Nasal cavity respiratory epithelium epithelial cell of viscerocranial mucosa (primary cell): Measurements from ENCODE around the gene ZG16. TPM values are rescaled to one million over a fixed set of nuclear protein-coding genes. Genes with fewer than 3 reads are reported as not detected.

Experiments
- total RNA-seq: library from RNA; depleted of rRNA; stranded (reverse); fragments of >200 nt; gene quantifications from 2 replicates; pipeline ENCODE4 v1.2.3, GENCODE V29; 2014

The ZG16 gene
- not detected in 2 replicates for total RNA-seq

DNA sequence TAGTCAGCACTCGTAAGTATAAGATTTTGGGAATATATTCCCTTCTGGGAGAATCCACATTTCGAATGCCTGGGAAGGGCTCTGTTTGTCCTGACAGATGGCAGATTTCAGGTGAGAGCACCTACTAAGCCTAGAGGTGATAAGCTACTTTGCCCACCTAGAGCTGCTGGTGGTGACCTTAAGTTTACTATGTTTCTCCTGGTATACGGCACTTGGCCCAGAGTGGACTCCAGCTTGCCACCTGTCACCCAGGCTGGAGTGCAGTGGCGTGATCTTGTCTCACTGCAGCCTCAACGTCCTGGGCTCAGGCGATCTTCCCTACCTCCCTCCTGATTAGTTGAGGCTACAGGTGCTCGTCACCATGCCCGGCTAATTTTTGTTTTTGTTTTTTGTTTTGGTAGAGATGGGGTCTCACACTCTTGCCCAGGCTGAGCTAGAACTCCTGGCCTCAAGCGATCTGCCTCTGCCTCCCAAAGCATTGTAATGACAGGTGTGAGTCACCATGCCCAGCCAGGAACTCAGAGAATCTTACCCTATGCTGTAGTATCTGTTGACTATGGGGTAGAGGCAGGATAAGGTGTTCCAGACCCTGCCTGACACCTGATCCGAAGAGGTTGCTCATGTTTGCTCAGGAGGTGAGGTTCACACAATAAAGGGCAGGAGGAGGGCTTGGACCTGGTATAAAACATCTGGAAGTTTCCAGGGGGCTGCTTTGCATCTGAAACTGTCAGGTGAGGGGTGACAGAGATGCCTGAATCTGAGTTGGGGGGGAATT is at the start of gene ZG16:
ZG16 (plus strand) TSS at position 681 of the 775 bp plus-strand sequence. CDS start 1,011 bp downstream, outside the sequence.

GRCh38 chr16:29745853-29746345 is 32.2 kb upstream of the ZG16 start, which contains the start of gene C16orf54:
C16orf54 (minus strand) TSS chr16:29745990; CDS start chr16:29744951, 1,039 bp downstream.

DNA sequence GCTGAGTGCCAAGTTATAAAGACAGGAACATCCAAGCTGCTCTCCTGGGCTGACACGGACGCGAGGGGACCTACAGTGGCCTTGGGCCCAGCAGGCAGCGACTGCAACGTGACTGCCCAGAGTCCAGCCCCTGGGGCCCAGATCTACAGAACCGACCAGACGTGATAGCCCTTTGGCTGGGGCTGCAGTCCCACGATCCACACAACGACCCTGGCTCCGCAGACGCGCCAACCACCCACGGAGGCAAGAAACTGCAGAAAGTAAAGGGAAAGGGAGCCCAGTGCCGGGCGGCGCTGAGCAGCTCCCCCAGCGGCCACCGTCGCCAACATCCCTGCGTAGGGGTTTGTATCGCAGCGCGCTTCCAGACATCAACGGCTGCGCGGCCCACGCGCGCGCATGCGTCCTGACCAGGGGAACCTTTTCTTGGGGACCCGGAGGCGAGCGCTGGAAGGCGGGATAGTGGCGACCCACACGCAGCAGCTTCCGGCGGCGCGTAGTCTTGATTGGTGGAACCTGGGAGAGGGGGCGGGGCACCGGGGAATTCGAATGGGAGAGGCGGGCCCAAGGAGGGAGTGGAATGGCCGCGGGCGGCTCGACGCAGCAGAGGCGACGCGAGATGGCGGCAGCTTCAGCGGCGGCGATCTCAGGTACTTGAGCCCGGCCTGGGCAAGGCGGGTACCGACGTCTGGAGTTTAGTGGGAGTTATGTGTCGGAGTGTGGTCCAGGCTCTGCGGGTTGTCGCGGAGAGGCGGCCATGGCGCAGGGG is 12.3 kb downstream of the ZG16 start, which contains the start of gene KIF22:
KIF22 (plus strand) TSS at position 569 of the 766 bp plus-strand sequence; CDS start at position 578, 9 bp downstream.

GRCh38 chr16:29806099-29806579 is 28.1 kb downstream of the ZG16 start, which contains the start of gene MAZ:
MAZ (plus strand) TSS chr16:29806529; CDS start chr16:29806702, 173 bp downstream.

GRCh38 chr16:29811896-29812665 is 34.0 kb downstream of the ZG16 start, which contains the start of gene PRRT2:
PRRT2 (plus strand) TSS chr16:29812193; CDS start chr16:29813055, 862 bp downstream.

DNA sequence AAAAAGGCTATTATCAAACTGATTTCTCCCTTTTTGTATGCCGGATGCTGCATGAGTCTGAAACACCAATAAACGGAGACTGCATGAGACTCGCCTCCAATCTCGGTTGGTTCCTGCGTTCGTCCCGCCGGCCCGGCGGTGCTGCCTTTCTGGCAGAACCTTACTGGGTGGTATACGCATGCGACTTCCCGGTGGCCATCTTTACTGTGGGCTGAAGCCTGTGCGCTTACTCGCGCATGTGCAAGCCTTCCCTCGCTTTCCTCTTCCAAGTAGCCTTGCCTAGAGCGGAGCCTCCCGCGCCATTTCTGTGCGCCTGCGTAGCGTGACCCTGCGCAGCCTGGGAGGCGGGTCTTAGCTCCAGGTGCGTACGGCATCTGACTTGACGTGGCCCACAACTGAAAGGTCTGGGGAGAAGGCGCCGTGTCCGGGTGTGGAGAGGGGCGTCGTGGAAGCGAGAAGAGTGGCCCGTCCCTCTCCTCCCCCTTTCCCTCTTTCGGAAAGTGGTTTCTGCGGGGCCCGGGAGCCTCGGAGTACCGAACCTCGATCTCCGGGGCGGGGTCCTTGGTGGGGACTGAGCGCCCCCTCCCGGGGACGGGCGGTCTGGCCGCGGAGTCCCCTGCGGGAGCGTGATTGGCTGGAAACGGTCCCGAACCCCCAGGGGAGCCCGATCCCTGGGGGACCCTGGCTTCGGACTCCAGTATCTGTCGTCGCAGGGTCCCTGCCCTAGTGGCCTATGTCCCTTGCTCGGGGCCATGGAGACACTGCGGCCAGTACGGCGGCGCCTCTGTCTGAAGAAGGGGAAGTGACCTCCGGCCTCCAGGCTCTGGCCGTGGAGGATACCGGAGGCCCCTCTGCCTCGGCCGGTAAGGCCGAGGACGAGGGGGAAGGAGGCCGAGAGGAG is 38.0 kb downstream of the ZG16 start, which contains the start of gene PAGR1:
PAGR1 (plus strand) TSS at position 360 of the 901 bp plus-strand sequence; CDS start at position 734, 374 bp downstream.

DNA sequence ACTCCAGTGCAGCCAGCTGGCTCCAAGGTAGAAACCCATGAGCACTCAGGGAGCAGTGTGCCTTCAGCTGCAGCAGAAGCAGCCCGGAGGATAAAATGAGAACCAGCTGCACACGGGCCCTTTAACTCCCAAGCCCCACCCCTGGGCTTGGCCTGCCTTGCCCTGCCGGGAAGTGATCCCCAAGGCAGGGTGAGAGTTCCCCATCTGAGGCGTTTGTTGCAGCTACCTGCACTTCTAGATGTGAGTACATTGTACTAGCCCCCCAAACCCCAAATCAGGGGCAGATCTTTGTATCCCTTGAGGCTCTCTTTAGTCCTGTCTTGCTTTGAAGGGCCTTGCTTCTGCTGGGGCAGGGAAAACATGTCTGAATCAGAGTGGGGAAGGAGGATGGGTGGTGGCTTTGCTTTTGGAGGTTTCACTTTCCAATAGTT is 42.2 kb downstream of the ZG16 start, which contains the start of gene MVP:
MVP (plus strand) TSS at position 192 of the 431 bp plus-strand sequence. CDS start 10,088 bp downstream, outside the sequence.

Other genes starting within 250 kb of the ZG16 start
- not detected in 2 replicates for gene SPN, start 115.0 kb upstream of the ZG16 start, total RNA-seq
- gene QPRT, start 99.1 kb upstream of the ZG16 start, total RNA-seq, result under 0.01 and 0.28 TPM in 2 replicates
- not detected in 2 replicates for gene C16orf54, start 32.3 kb upstream of the ZG16 start, total RNA-seq
- 7.0 and 13.0 TPM in 2 replicates for gene KIF22, start 12.5 kb downstream of the ZG16 start, total RNA-seq
- gene MAZ, start 28.3 kb downstream of the ZG16 start, total RNA-seq, result 151 and 243 TPM in 2 replicates
- not detected in 2 replicates for gene PRRT2, start 33.9 kb downstream of the ZG16 start, total RNA-seq
- 13.9 and 21.5 TPM in 2 replicates for gene PAGR1, start 37.9 kb downstream of the ZG16 start, total RNA-seq
- 74.2 and 246 TPM in 2 replicates for gene MVP, start 42.2 kb downstream of the ZG16 start, total RNA-seq
- 45.5 and 62.7 TPM in 2 replicates for gene CDIPT, start 85.0 kb downstream of the ZG16 start, total RNA-seq
- 4.8 and 18.9 TPM in 2 replicates for gene SEZ6L2, start 121.3 kb downstream of the ZG16 start, total RNA-seq
- 1.6 and 4.4 TPM in 2 replicates for gene ASPHD1, start 122.2 kb downstream of the ZG16 start, total RNA-seq
- gene KCTD13, start 148.0 kb downstream of the ZG16 start, total RNA-seq, result 9.2 and 13.3 TPM in 2 replicates
- 49.9 and 50.0 TPM in 2 replicates for gene TMEM219, start 183.8 kb downstream of the ZG16 start, total RNA-seq
- 20.5 and 43.8 TPM in 2 replicates for gene TAOK2, start 195.6 kb downstream of the ZG16 start, total RNA-seq
- gene HIRIP3, start 217.4 kb downstream of the ZG16 start, total RNA-seq, result 8.2 and 11.7 TPM in 2 replicates
- gene INO80E, start 218.0 kb downstream of the ZG16 start, total RNA-seq, result 14.4 and 19.4 TPM in 2 replicates
- gene DOC2A, start 232.8 kb downstream of the ZG16 start, total RNA-seq, result 0.21 TPM in 1 of 2 replicates, not detected in the other
- gene C16orf92, start 244.9 kb downstream of the ZG16 start, total RNA-seq, result not detected in 2 replicates